PC-9 (cell line): ENCODE data around the gene SORCS2. TPM values are rescaled to one million over a fixed set of nuclear protein-coding genes. Genes with fewer than 3 reads are reported as not detected.

ENCODE experiments used
- BruUV-seq: library from RNA; stranded (reverse); fragments of 400-500 nt; replicated peaks from 2 replicates; lab custom pipeline; 2021; lab: Mats Ljungman, UMichigan
- CTCF ChIA-PET: fragments of 300-600 bp; sonication (Branson Sonifier 250); formaldehyde crosslinking; loops from one replicate; lab custom pipeline; 2022; ENCODE audit warnings: antibody characterized with exemption; lab: Charles Lee
- POLR2A ChIA-PET: fragments of 300-600 bp; sonication (Branson Sonifier 250); formaldehyde crosslinking; loops from one replicate; lab custom pipeline; 2022; ENCODE audit warnings: antibody characterized with exemption; ENCODE audit not compliant: unreplicated experiment; lab: Charles Lee
- DNase-seq, 2 experiments: peaks; one replicate each; pipeline versions ENCODE4 v3.0.0 to v3.0.0-alpha.2; 2015 to 2022; ENCODE audit warnings: mixed read lengths in 1 of 2
- H2AFZ ChIP-seq: fragments of 200-600 bp; sonication (generic); 2 replicates; pipeline ENCODE4 v1.8.1; 2017; ENCODE audit warnings: antibody characterized with exemption
- H3F3A ChIP-seq: fragments of 200-600 bp; sonication (generic); 2 replicates; pipeline ENCODE4 v1.8.1; 2017; ENCODE audit warnings: antibody characterized with exemption, mild to moderate bottlenecking, low read depth; ENCODE audit not compliant: insufficient read depth
- H3K27ac ChIP-seq: fragments of 200-600 bp; sonication (generic); 2 replicates; pipeline ENCODE4 v1.6.1; 2016; ENCODE audit warnings: mixed run types
- H3K27me3 ChIP-seq: fragments of 200-600 bp; sonication (generic); 2 replicates; pipeline ENCODE4 v1.6.1; 2016; ENCODE audit warnings: low read depth, mixed run types; ENCODE audit not compliant: insufficient read depth
- H3K36me3 ChIP-seq: fragments of 200-600 bp; sonication (generic); 2 replicates; pipeline ENCODE4 v1.6.1; 2016; ENCODE audit warnings: low read depth, mixed run types
- H3K4me1 ChIP-seq: fragments of 200-600 bp; sonication (generic); replicated peaks from 2 replicates; pipeline ENCODE4 v1.6.1; 2016; ENCODE audit warnings: mixed run types; ENCODE audit not compliant: insufficient read depth
- H3K4me2 ChIP-seq: fragments of 200-600 bp; sonication (generic); 2 replicates; pipeline ENCODE4 v1.6.1; 2017; ENCODE audit warnings: mixed run types
- H3K4me3 ChIP-seq: fragments of 200-600 bp; sonication (generic); 2 replicates; pipeline ENCODE4 v1.6.1; 2016; ENCODE audit warnings: mixed run types
- H3K79me2 ChIP-seq: fragments of 200-600 bp; sonication (generic); 2 replicates; pipeline ENCODE4 v1.6.1; 2017; ENCODE audit warnings: low read depth, mixed run types
- H3K9me2 ChIP-seq: fragments of 200-600 bp; sonication (generic); 2 replicates; pipeline ENCODE4 v1.8.1; 2017; ENCODE audit warnings: mild to moderate bottlenecking; ENCODE audit not compliant: insufficient read depth
- H3K9me3 ChIP-seq: fragments of 200-600 bp; sonication (generic); 2 replicates; pipeline ENCODE4 v1.8.1; 2016; ENCODE audit warnings: low read depth; ENCODE audit not compliant: insufficient read depth
- H4K20me1 ChIP-seq: fragments of 200-600 bp; sonication (generic); 2 replicates; pipeline ENCODE4 v1.8.1; 2017; ENCODE audit not compliant: insufficient read depth
- CTCF ChIP-seq: fragments of 200-600 bp; sonication (generic); conservative IDR thresholded peaks from 2 replicates; pipeline ENCODE4 v1.6.1; 2017; ENCODE audit warnings: mixed run types, antibody characterized with exemption, mild to moderate bottlenecking, moderate library complexity
- EZH2 ChIP-seq: fragments of 200-600 bp; sonication (generic); IDR thresholded peaks from 2 replicates; pipeline ENCODE4 v1.8.0; 2017; ENCODE audit warnings: antibody characterized with exemption, low read depth
- intact Hi-C: fragments of 100-400 bp; cut with micrococcal nuclease; formaldehyde crosslinking; loops from one replicate; pipeline ENCODE4 v1.10.0; 2022; ENCODE audit not compliant: unreplicated experiment
- total RNA-seq: library from RNA; stranded (reverse); gene quantifications from 2 replicates; pipeline ENCODE4 v1.2.3, GENCODE V29; 2021

SORCS2 gene
- total RNA-seq, 1 experiment from 2014 or later: 25.8 TPM

GRCh38 chr4:7687006-7687405, 494.7 kb downstream of the SORCS2 start:
- TF ChIP-seq EZH2: no peak
- no peak for TF ChIP-seq CTCF
- H3K27ac ChIP-seq: no peak overlapping the region
- no peak overlapping the region for H3K4me2 ChIP-seq
- H3K4me1 ChIP-seq: no peaks in the 10 kb centered on the region
- H3K36me3 ChIP-seq: no peaks in the 10 kb centered on the region
- no peaks in the 10 kb centered on the region for H3K9me3 ChIP-seq
- intact Hi-C loops: no loop called here
- POLR2A ChIA-PET: no interaction called here
- no peaks in the 10 kb centered on the region for H3K9me2 ChIP-seq
- H3F3A ChIP-seq: no peaks in the 10 kb centered on the region
- CTCF ChIA-PET: interaction anchor here (0.7 kb wide), 1 partner anchor 136 kb away, joined by 3 read pairs; no protein-coding TSS in a partner anchor
- H4K20me1 ChIP-seq: no peaks in the 10 kb centered on the region
- H3K27me3 ChIP-seq: no peaks in the 10 kb centered on the region
- no TSS peak for BruUV-seq
- no peak overlapping the region for H2AFZ ChIP-seq
- H3K79me2 ChIP-seq: no peaks in the 10 kb centered on the region
- H3K4me3 ChIP-seq: no peak overlapping the region
- no peak for DNase-seq

- BruUV-seq: no TSS peak
- CTCF ChIA-PET: no interaction called here
- no peak overlapping the region for H2AFZ ChIP-seq
- TF ChIP-seq CTCF: no peak
- TF ChIP-seq EZH2: no peak
- H3K4me2 ChIP-seq: no peak overlapping the region
- H3K9me2 ChIP-seq: no peaks in the 10 kb centered on the region
- H3K79me2 ChIP-seq: no peaks in the 10 kb centered on the region
- H3K4me3 ChIP-seq: no peak overlapping the region
- H3K4me1 ChIP-seq: no peaks in the 10 kb centered on the region
- H3K9me3 ChIP-seq: no peaks in the 10 kb centered on the region
- H3K36me3 ChIP-seq: no peaks in the 10 kb centered on the region
- H4K20me1 ChIP-seq: no peaks in the 10 kb centered on the region
- H3F3A ChIP-seq: no peaks in the 10 kb centered on the region
- POLR2A ChIA-PET: no interaction called here
- H3K27ac ChIP-seq: no peak overlapping the region
- H3K27me3 ChIP-seq: no peaks in the 10 kb centered on the region
- intact Hi-C loops: no loop called here
- no peak for DNase-seq
These were observed 495.5 kb downstream of the SORCS2 start for GRCh38 chr4:7687796-7688195.

GRCh38 chr4:7689773-7690693, 497.7 kb downstream of the SORCS2 start:
- H3K36me3 ChIP-seq: no peaks in the 10 kb centered on the region
- H3K9me2 ChIP-seq: no peaks in the 10 kb centered on the region
- no peaks in the 10 kb centered on the region for H3K79me2 ChIP-seq
- intact Hi-C loops: no loop called here
- no peak overlapping the region for H3K4me2 ChIP-seq
- TF ChIP-seq CTCF: no peak
- TF ChIP-seq EZH2: no peak
- POLR2A ChIA-PET: no interaction called here
- H3K4me3 ChIP-seq: no peak overlapping the region
- no TSS peak for BruUV-seq
- H4K20me1 ChIP-seq: no peaks in the 10 kb centered on the region
- CTCF ChIA-PET: no interaction called here
- DNase-seq: no peak
- H2AFZ ChIP-seq: no peak overlapping the region
- H3K4me1 ChIP-seq: no peaks in the 10 kb centered on the region
- no peaks in the 10 kb centered on the region for H3K27me3 ChIP-seq
- H3F3A ChIP-seq: no peaks in the 10 kb centered on the region
- H3K27ac ChIP-seq: no peak overlapping the region
- no peaks in the 10 kb centered on the region for H3K9me3 ChIP-seq
